DMS153 treated with DMSO at 0.1 percent for 48 hours (cell line): ENCODE data around the gene ROR2.

Experiments
- DNase-seq: peaks from one replicate; lab custom pipeline; 2025; ENCODE audit not compliant: unreplicated experiment; lab: John Stamatoyannopoulos, UW

The ROR2 gene

GRCh38 chr9:91693226-91693625, 256.8 kb downstream of the ROR2 start:
- no peak for DNase-seq

GRCh38 chr9:91690540-91691249, 259.3 kb downstream of the ROR2 start:
- DNase-seq, result no peak

- no peak for DNase-seq
Measured at GRCh38 chr9:91689006-91689405, 261.0 kb downstream of the ROR2 start.

GRCh38 chr9:91683269-91683668, 266.8 kb downstream of the ROR2 start:
- no peak for DNase-seq

GRCh38 chr9:91682806-91683205, 267.2 kb downstream of the ROR2 start:
- no peak for DNase-seq

- peak; percentile 46 for DNase-seq
Measured at GRCh38 chr9:91681461-91682305, 268.3 kb downstream of the ROR2 start.

GRCh38 chr9:91680998-91681397, 269.0 kb downstream of the ROR2 start:
- no peak for DNase-seq

GRCh38 chr9:91680106-91680505, 269.9 kb downstream of the ROR2 start:
- DNase-seq, result no peak

GRCh38 chr9:91678807-91679580, 271.0 kb downstream of the ROR2 start:
- no peak for DNase-seq

GRCh38 chr9:91677822-91678436, 272.1 kb downstream of the ROR2 start:
- DNase-seq, result no peak

GRCh38 chr9:91677331-91677730, 272.7 kb downstream of the ROR2 start:
- no peak for DNase-seq

GRCh38 chr9:91676046-91676445, 274.0 kb downstream of the ROR2 start:
- no peak for DNase-seq

- DNase-seq, result no peak
Measured at GRCh38 chr9:91664663-91665062, 285.4 kb downstream of the ROR2 start.

GRCh38 chr9:91663858-91664257, 286.2 kb downstream of the ROR2 start:
- DNase-seq, result no peak

- DNase-seq, result no peak
Measured at GRCh38 chr9:91661451-91661850, 288.6 kb downstream of the ROR2 start.

GRCh38 chr9:91660521-91660920, 289.5 kb downstream of the ROR2 start:
- DNase-seq, result no peak

- DNase-seq, result no peak
Measured at GRCh38 chr9:91659529-91660495, 290.2 kb downstream of the ROR2 start.

GRCh38 chr9:91658513-91659105, 291.4 kb downstream of the ROR2 start:
- no peak for DNase-seq

GRCh38 chr9:91657501-91657900, 292.5 kb downstream of the ROR2 start:
- DNase-seq, result no peak

GRCh38 chr9:91655658-91656057, 294.4 kb downstream of the ROR2 start:
- DNase-seq, result no peak
